ENCODE measurements around the gene SPATS1.

The SPATS1 gene

GRCh38 chr6:44359973-44360372, 17.5 kb downstream of the SPATS1 start:
- TF ChIP-seq CTCF (IDR thresholded peaks at IDR 0.05) = no peak
- Histone ChIP-seq H3K27ac (no peak overlapping the region), H3K4me3 (no peak overlapping the region)
- no peak for DNase-seq (ENCODE audit: low spot score)

- no peak for DNase-seq (ENCODE audit: low spot score)
- Histone ChIP-seq H3K27ac (no peak overlapping the region), H3K4me3 (no peak overlapping the region)
- TF ChIP-seq CTCF (IDR thresholded peaks at IDR 0.05) = no peak
Observed at GRCh38 chr6:44361947-44362346, 19.5 kb downstream of the SPATS1 start.

DNA sequence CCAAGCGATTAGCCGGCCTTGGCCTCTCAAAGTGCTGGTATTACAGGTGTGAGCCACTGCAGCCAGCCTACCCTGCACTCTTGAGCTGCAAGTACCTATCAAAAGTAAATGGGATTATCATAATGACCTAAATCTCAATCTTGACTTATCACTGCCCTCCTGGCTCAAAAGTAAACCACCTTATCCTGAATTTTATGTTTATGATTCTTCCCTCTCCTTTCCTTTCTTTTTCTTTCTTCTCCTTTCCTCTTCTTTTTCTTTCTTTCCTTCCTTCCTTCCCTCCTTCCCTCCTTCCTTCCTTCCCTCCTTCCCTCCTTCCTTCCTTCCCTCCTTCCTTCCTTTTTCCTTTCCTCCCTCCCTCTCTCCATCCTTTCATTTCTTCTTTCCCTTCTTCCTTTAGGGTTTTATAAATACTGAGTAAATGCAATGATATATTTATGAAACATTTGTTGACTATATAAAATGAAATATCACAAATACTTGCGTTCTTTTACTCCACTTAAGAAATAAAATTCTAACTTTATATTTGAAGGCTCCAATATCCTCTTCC, 21.0 kb downstream of the SPATS1 start:
- no peak for TF ChIP-seq CTCF (IDR thresholded peaks at IDR 0.05)
- H3K4me3 ChIP-seq = no peak overlapping the region
- H3K27ac ChIP-seq = no peak overlapping the region
- DNase-seq (ENCODE audit: low spot score) = no peak

- no peak for TF ChIP-seq CTCF (IDR thresholded peaks at IDR 0.05)
- no peak for DNase-seq (ENCODE audit: low spot score)
- H3K4me3 ChIP-seq = no peak overlapping the region
- no peak overlapping the region for H3K27ac ChIP-seq
Observed at GRCh38 chr6:44366781-44367180, 24.3 kb downstream of the SPATS1 start.

GRCh38 chr6:44367681-44368080, 25.2 kb downstream of the SPATS1 start:
- DNase-seq (ENCODE audit: low spot score) = no peak
- Histone ChIP-seq H3K4me3 (no peak overlapping the region), H3K27ac (no peak overlapping the region)
- TF ChIP-seq CTCF (IDR thresholded peaks at IDR 0.05) = no peak

- Histone ChIP-seq H3K4me3 (no peak overlapping the region), H3K27ac (no peak overlapping the region)
- TF ChIP-seq CTCF (IDR thresholded peaks at IDR 0.05) = no peak
- no peak for DNase-seq (ENCODE audit: low spot score)
Observed at GRCh38 chr6:44373051-44373450, 30.6 kb downstream of the SPATS1 start.

GRCh38 chr6:44373787-44374186, 31.3 kb downstream of the SPATS1 start:
- Histone ChIP-seq H3K27ac (no peak overlapping the region), H3K4me3 (no peak overlapping the region)
- no peak for DNase-seq (ENCODE audit: low spot score)
- TF ChIP-seq CTCF (IDR thresholded peaks at IDR 0.05) = no peak

All from coronary artery (tissue), 2 donors.